Left cardiac atrium (tissue), 4 donors: ENCODE results near the gene ST3GAL5. TPM values are rescaled to one million over a fixed set of nuclear protein-coding genes. Genes with fewer than 3 reads are reported as not detected.

Experiments used
- ATAC-seq, 2 donors: fragments of 200-7000 bp; cut with Tn5 transposase; one replicate each; pipeline ENCODE4 v1.9.1; 2020; ENCODE audit warnings: mild to moderate bottlenecking in 2 of 2, moderate library complexity in 2 of 2
- DNase-seq: peaks from one replicate; pipeline ENCODE4 v3.0.0-alpha.2; 2020
- intact Hi-C, 2 donors: fragments of 100-400 bp; cut with DNase I; formaldehyde crosslinking; loops; one replicate each; pipeline versions ENCODE4 v1.14.1 to v1.15.1; 2022 to 2023
- total RNA-seq, 2 donors: library from RNA; stranded (reverse); fragmentation: NEBNext Ultra II Directional; extraction: Animal tissue kit (Norgen Biotek cat#: 25700); gene quantifications; one replicate each; pipeline ENCODE4 v1.2.1, GENCODE V29; 2021
- donor health status: DM: no; HTN: yes; CAD: no.
- donor health status: DM: no; HTN: yes; CAD: no; lungs with severe emphysema.
- donor health status: DM: yes; HTN: yes; CAD: no.
- donor health status: Dilated cardiomyopathy.

The ST3GAL5 gene
- total RNA-seq, 2 donors from 2014 or later: 10.6 to 12.5 TPM

GRCh38 chr2:85787282-85787980 is 101.4 kb downstream of the ST3GAL5 start:
- DNase-seq (peak; percentile 12), ATAC-seq (no peak)
- intact Hi-C loops: no loop called here

Other genes starting within 250 kb of the ST3GAL5 start
- gene SFTPB, start 220.8 kb downstream of the ST3GAL5 start, total RNA-seq: under 1 TPM; 0.12 to 0.44 TPM
- gene GNLY, start 194.6 kb downstream of the ST3GAL5 start, total RNA-seq: 1 to 10 TPM in 1 of 2 donors, under 1 TPM in 1; 0.52 to 2.8 TPM
- gene ATOH8, start 135.0 kb downstream of the ST3GAL5 start, total RNA-seq: 10 to 100 TPM; 23.4 to 29.1 TPM
- gene POLR1A, start 216.9 kb upstream of the ST3GAL5 start, total RNA-seq: 10 to 100 TPM; 17.8 to 33.4 TPM
- gene PTCD3, start 217.2 kb upstream of the ST3GAL5 start, total RNA-seq: 100 to 1,000 TPM in 1 of 2 donors, 10 to 100 TPM in 1; 89.6 to 124 TPM